Pancreas (tissue), 10 donors: ENCODE results near the gene BMPR1A. TPM values are rescaled to one million over a fixed set of nuclear protein-coding genes. Genes with fewer than 3 reads are reported as not detected.

Experiments used
- ATAC-seq, 4 donors: fragments of 200-7000 bp; cut with Tn5 transposase; one replicate each; pipeline versions ENCODE4 v1.8.0 to v1.9.1; 2020; ENCODE audit warnings: mild to moderate bottlenecking in 4 of 4, moderate library complexity in 4 of 4
- DNase-seq, 6 donors: peaks; one replicate each; pipeline ENCODE4 v3.0.0-alpha.2; 2020
- FAIRE-seq: peaks from 2 replicates; lab custom pipeline; 2012; peaks lifted over from hg19 to GRCh38; lab: Jason Lieb, UNC
- H3K27ac ChIP-seq, 4 donors: fragments of 200-600 bp; sonication (generic); 1 replicate in 3 of 4; 2 replicates in 1 of 4; pipeline versions ENCODE4 v1.5.0 to v1.8.0; 2020
- H3K27me3 ChIP-seq, 4 donors: fragments of 200-600 bp; one replicate each; pipeline ENCODE4 v1.8.0; 2021
- H3K36me3 ChIP-seq, 3 donors: fragments of 200-600 bp; sonication (generic) in 1 of 3; one replicate each; pipeline versions ENCODE4 v1.5.0 to v1.8.0; 2020 to 2021
- H3K4me1 ChIP-seq, 3 donors: fragments of 200-600 bp; one replicate each; pipeline ENCODE4 v1.8.0; 2021
- H3K4me3 ChIP-seq, 4 donors: fragments of 200-600 bp; sonication (generic) in 2 of 4; one replicate each; pipeline versions ENCODE4 v1.5.0 to v1.8.0; 2020 to 2021
- H3K9me3 ChIP-seq, 4 donors: fragments of 200-600 bp; one replicate each; pipeline ENCODE4 v1.8.0; 2021
- CTCF ChIP-seq, 4 donors: fragments of 200-600 bp; sonication (generic) in 3 of 4; IDR thresholded peaks; one replicate each; pipeline versions ENCODE4 v1.5.0 to v1.8.0; 2021; ENCODE audit warnings: antibody characterized with exemption in 4 of 4
- WGBS, 2 donors: extraction: QIAGEN DNeasy Blood & Tissue Kit; methylation state at CpG; one replicate each; pipeline ENCODE4 v1.1.7; 2013; 5-methylcytosine and 5-hydroxymethylcytosine counted together
- intact Hi-C, 3 donors: fragments of 100-400 bp; cut with DNase I; formaldehyde crosslinking; loops; one replicate each; pipeline versions ENCODE4 v1.11.1 to v1.14.2; 2022
- polyA plus RNA-seq, 2 donors: library from polyadenylated mRNA; stranded (reverse); fragments of 200-250 nt; gene quantifications; one replicate each; pipeline ENCODE4 v1.2.3, GENCODE V29; 2013
- total RNA-seq, 6 donors: library from RNA; stranded (reverse); fragmentation: NEBNext Ultra II Directional in 4 of 6; extraction: Animal tissue kit (Norgen Biotek cat#: 25700) in 4 of 6; gene quantifications; one replicate each; pipeline versions ENCODE4 v1.2.1 to v1.2.4, GENCODE V29; 2021 to 2023
- donor health status: healthy with polysubstance abuse.
- donor health status: DM: no; HTN: no; CAD: no; lungs with moderate emphysema.
- donor health status: DM: no; HTN: no; CAD: no.
- donor health status: control.
- donor health status: control.
- donor health status: Bipolar disorder and iron deficiency.
- donor health status: DM: yes; HTN: yes; CAD: no.
- donor health status: DM: no; HTN: no; CAD: no.
- donor health status: DM: no; HTN: no; CAD: no.
- donor health status: DM: yes; HTN: yes; CAD: no.

The BMPR1A gene
- total and polyA plus RNA-seq, 8 donors: 3.5 to 22.3 (median 11.1) TPM

GRCh38 chr10:86721232-86721631 lies 35.2 kb upstream of the BMPR1A start:
- FAIRE-seq: no peak
- no peak for TF ChIP-seq CTCF (IDR thresholded peaks at IDR 0.05)
- Histone ChIP-seq H3K27ac (no peak overlapping the region), H3K4me3 (no peak overlapping the region), H3K27me3 (no peaks in the 10 kb centered on the region), H3K4me1 (no peaks in the 10 kb centered on the region), H3K36me3 (no peaks in the 10 kb centered on the region), H3K9me3 (no peaks in the 10 kb centered on the region)
- intact Hi-C loops: no loop called here
- WGBS, 2 donors: 84 to 85% methylated on average over 5 of the region's 5 CpGs
- no peak for ATAC-seq
- no peak for DNase-seq

- WGBS, 2 donors: 97 to 98% methylated on average over 2 of the region's 2 CpGs
- intact Hi-C loops: no loop called here
- no peak for DNase-seq
Measured at GRCh38 chr10:86723009-86723408, 33.4 kb upstream of the BMPR1A start.

GRCh38 chr10:86724445-86724844 lies 32.0 kb upstream of the BMPR1A start:
- FAIRE-seq: no peak
- H3K4me1 ChIP-seq: no peaks in the 10 kb centered on the region

More at GRCh38 chr10:86723009-86723408, 33.4 kb upstream of the BMPR1A start:
- no peak overlapping the region for H3K27ac ChIP-seq
- no peaks in the 10 kb centered on the region for H3K36me3 ChIP-seq
- H3K4me1 ChIP-seq: no peaks in the 10 kb centered on the region
- no peak overlapping the region for H3K4me3 ChIP-seq
- no peaks in the 10 kb centered on the region for H3K9me3 ChIP-seq
- no peaks in the 10 kb centered on the region for H3K27me3 ChIP-seq
- ATAC-seq (no peak), FAIRE-seq (no peak)
- no peak for TF ChIP-seq CTCF (IDR thresholded peaks at IDR 0.05)

GRCh38 chr10:86725980-86726676 lies 30.3 kb upstream of the BMPR1A start:
- intact Hi-C loops: no loop called here
- WGBS, 2 donors: 88 to 92% methylated on average over 14 of the region's 14 CpGs

More at GRCh38 chr10:86724445-86724844, 32.0 kb upstream of the BMPR1A start:
- no peaks in the 10 kb centered on the region for H3K9me3 ChIP-seq
- no peaks in the 10 kb centered on the region for H3K36me3 ChIP-seq
- 98 to 99% methylated on average over 6 of the region's 6 CpGs for WGBS, 2 donors
- DNase-seq (no peak), ATAC-seq (no peak)
- TF ChIP-seq CTCF (IDR thresholded peaks at IDR 0.05): no peak
- no peak overlapping the region for H3K27ac ChIP-seq
- no peaks in the 10 kb centered on the region for H3K27me3 ChIP-seq
- intact Hi-C loops: no loop called here
- H3K4me3 ChIP-seq: no peak overlapping the region

More at GRCh38 chr10:86725980-86726676, 30.3 kb upstream of the BMPR1A start:
- no peak overlapping the region for H3K27ac ChIP-seq
- DNase-seq (no peak), FAIRE-seq (no peak), ATAC-seq (no peak)
- no peaks in the 10 kb centered on the region for H3K27me3 ChIP-seq
- TF ChIP-seq CTCF (IDR thresholded peaks at IDR 0.05): no peak
- no peak overlapping the region for H3K4me3 ChIP-seq
- no peaks in the 10 kb centered on the region for H3K9me3 ChIP-seq
- H3K36me3 ChIP-seq: no peaks in the 10 kb centered on the region
- no peaks in the 10 kb centered on the region for H3K4me1 ChIP-seq
